Measurements from ENCODE around the gene EFCAB6.

DNA sequence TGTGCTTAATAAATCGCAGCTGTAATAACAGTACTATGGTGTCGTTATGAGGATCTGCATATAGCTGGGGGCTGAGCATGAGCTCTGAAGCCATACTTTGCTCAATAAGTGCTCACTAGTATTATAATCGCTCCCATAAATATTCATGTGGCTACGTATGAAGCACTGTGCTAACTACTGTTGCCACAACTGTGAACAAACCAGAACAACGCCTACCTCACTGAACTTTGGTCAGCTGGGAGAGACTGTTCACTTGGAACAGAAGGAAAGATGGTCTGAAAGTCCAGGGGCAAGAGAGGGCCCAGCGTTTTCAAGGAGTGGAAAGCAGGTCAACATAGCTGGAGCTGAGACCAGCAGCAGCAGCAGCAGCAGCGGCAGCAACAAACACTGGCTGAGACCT, 141.6 kb downstream of the EFCAB6 start:
- no peak for TF ChIP-seq EP300 (IDR thresholded peaks at IDR 0.05)
- TF ChIP-seq, protein P1, sequence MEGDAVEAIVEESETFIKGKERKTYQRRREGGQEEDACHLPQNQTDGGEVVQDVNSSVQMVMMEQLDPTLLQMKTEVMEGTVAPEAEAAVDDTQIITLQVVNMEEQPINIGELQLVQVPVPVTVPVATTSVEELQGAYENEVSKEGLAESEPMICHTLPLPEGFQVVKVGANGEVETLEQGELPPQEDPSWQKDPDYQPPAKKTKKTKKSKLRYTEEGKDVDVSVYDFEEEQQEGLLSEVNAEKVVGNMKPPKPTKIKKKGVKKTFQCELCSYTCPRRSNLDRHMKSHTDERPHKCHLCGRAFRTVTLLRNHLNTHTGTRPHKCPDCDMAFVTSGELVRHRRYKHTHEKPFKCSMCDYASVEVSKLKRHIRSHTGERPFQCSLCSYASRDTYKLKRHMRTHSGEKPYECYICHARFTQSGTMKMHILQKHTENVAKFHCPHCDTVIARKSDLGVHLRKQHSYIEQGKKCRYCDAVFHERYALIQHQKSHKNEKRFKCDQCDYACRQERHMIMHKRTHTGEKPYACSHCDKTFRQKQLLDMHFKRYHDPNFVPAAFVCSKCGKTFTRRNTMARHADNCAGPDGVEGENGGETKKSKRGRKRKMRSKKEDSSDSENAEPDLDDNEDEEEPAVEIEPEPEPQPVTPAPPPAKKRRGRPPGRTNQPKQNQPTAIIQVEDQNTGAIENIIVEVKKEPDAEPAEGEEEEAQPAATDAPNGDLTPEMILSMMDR (IDR thresholded peaks at IDR 0.05), result no peak
